ENCODE data around the gene MRPL34.

GRCh38 chr19:17333611-17334413, 28.1 kb downstream of the MRPL34 start:
- TF ChIP-seq, protein P1, sequence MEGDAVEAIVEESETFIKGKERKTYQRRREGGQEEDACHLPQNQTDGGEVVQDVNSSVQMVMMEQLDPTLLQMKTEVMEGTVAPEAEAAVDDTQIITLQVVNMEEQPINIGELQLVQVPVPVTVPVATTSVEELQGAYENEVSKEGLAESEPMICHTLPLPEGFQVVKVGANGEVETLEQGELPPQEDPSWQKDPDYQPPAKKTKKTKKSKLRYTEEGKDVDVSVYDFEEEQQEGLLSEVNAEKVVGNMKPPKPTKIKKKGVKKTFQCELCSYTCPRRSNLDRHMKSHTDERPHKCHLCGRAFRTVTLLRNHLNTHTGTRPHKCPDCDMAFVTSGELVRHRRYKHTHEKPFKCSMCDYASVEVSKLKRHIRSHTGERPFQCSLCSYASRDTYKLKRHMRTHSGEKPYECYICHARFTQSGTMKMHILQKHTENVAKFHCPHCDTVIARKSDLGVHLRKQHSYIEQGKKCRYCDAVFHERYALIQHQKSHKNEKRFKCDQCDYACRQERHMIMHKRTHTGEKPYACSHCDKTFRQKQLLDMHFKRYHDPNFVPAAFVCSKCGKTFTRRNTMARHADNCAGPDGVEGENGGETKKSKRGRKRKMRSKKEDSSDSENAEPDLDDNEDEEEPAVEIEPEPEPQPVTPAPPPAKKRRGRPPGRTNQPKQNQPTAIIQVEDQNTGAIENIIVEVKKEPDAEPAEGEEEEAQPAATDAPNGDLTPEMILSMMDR (IDR thresholded peaks at IDR 0.05), result no peak
- TF ChIP-seq POLR2A (IDR thresholded peaks at IDR 0.05), result peak in 1 of 4 donors; percentile 33

All from esophagus squamous epithelium (tissue), 4 donors.